Stimulated activated CD4-positive, alpha-beta T cell treated with anti-CD3 and anti-CD28 coated beads, TNF-alpha, amount 100 ng/mL, for 4 hours (primary cell): Measurements from ENCODE around the gene ISLR2.

Source experiments
- DNase-seq, 3 experiments: peaks; one replicate each; pipeline ENCODE4 v3.0.0-alpha.2; 2020; ENCODE audit warnings: low read depth in 3 of 3

ISLR2 gene

DNA sequence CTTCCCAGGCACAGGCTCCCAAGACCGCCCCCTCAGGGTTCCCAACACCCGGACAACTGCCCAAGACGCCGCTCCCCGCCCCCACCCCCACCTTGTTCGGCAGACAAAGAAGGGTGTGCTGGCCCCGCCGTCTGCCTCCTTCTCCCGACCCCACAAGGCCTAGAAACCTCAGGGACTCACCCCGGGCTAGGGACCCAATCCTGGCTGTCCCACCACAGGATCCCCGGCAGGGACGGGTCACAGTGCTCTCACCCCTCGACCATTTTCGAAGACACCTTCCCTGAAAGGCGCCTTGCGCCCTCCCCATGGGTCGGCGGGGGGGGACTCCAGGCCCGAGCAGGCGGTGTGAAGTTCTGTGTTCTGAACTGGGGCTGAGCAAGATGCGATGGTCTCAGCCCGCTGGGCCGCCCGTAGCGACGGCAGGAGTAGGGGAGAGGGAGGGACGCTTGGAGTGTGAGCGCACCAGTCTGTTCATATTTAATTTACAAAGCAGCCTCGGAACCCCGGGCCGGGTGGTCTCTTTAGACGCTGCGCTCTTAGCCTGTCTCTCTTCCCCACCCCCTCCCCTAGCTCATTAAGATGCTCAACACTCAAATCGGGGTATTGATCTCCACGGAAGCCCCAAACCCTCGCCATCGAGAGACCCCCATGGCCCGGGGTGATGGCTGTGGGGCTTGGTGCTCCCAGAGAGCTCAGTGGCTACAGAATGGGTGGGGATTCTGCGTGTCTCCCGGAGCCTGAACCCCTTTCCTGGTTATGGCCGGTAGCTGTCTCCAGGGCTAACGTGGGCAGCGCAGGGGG lies 1.4 kb upstream of the ISLR2 start:
- no peak for DNase-seq

DNA sequence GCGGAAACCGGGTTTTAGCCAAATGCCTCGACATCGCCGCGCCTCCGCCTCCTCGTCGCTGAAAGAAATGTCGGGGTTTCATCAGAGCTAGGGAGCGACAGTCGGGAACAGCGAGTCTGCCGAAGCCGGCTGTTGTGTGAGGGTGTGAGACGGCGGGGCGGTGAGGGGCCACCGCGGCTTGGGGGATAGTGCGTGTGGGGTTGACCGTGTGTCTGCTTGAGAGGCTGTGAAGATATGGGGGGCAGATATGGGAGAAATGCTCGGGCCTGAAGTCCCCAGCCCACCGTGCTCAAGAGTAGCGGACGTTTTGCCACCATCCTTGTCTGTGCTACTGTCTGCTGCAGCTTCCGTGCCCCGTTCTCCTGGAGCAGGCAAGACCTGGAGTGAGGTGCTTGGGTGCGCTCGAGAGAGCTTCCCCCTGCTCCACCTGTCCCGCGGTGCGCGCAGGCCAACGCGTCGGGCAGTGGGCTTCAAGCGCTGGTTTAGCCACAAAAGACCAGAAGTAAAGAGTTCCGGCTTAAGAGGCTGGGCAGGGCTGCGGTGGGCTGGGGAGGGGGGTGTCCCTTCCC lies 716 bp upstream of the ISLR2 start:
- DNase-seq = no peak

DNA sequence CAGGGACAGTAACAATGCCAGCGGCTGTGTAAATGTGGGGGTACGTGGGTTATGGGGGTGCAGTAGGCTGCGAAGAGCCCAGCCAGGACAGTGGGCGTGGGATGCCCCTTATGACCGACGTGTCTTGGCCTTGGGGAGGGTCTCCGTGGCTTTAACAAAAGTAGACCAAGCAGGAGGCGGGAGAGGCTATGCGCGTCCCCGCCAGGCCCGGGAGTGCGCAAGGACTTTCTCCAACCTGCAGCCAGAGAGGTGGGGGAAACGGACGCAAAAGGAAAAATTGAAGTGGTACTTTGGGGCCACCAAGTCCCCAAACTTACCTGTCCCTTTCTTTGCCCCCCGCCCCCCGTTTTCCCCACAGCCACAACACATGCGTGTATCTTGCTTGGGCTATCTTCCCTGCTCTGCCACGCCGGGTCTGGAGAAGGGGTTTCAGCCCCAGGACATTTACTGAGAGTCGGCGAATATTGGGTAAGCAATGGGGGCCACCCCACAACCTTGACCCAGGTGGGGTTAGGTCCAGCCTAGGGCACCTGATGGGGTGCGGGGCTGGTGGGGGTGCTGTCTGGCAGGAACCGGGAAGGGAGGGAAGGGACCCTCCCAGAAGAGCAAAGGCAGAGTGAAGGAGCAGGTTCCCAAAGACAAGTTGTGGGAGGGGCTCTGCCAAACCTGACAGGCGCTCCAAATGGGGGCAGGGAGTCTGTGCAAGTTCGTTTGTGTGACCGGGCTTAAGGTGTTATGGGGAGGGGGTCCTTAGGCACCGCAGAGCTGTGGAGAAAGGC lies 652 bp downstream of the ISLR2 start:
- no peak for DNase-seq

DNA sequence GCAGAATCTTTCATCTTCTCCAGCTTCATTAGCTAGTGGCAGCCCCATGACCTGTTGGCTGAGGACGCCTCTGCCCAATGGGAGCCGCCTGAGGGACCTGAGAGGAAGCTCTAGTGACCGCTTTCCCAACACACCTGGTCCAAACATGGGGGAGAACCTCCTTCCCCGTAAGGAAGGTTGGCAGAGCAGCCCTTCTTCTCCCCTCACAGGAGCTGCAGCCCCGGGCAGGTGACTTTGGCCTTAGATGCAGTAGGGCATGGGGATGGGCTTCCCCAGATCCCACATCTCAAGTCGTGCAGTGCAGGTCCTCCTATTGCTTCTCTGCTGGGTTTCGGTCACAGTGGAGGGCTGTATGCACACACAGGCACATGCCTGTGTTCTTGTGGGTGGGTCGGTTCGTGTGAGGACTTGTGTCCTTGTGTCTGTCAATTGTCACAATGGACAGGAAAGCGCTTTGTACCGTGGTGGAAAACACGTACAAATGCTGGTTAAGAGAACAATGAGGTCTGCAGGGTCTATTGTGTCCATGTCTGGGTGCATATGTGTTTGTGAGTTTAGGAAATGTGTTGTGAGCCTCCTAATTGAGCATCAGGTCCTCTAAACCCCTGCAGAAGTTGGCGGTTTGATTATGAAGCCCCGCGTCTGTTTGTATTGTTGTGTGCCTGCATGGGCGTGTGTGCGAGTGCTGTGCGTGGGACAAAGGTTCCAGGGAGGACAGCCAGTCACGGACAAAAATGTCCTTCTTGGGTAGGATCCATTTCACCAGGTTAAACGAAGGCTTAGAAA lies 1.4 kb downstream of the ISLR2 start:
- no peak for DNase-seq

DNA sequence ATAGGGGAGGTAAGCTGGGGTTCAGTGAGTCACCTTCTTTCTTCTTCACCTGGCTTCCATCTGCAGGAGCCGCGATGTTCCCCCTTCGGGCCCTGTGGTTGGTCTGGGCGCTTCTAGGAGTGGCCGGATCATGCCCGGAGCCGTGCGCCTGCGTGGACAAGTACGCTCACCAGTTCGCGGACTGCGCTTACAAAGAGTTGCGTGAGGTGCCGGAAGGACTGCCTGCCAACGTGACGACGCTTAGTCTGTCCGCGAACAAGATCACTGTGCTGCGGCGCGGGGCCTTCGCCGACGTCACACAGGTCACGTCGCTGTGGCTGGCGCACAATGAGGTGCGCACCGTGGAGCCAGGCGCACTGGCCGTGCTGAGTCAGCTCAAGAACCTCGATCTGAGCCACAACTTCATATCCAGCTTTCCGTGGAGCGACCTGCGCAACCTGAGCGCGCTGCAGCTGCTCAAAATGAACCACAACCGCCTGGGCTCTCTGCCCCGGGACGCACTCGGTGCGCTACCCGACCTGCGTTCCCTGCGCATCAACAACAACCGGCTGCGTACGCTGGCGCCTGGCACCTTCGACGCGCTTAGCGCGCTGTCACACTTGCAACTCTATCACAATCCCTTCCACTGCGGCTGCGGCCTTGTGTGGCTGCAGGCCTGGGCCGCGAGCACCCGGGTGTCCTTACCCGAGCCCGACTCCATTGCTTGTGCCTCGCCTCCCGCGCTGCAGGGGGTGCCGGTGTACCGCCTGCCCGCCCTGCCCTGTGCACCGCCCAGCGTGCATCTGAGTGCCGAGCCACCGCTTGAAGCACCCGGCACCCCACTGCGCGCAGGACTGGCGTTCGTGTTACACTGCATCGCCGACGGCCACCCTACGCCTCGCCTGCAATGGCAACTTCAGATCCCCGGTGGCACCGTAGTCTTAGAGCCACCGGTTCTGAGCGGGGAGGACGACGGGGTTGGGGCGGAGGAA lies 2.6 kb downstream of the ISLR2 start:
- DNase-seq = no peak

DNA sequence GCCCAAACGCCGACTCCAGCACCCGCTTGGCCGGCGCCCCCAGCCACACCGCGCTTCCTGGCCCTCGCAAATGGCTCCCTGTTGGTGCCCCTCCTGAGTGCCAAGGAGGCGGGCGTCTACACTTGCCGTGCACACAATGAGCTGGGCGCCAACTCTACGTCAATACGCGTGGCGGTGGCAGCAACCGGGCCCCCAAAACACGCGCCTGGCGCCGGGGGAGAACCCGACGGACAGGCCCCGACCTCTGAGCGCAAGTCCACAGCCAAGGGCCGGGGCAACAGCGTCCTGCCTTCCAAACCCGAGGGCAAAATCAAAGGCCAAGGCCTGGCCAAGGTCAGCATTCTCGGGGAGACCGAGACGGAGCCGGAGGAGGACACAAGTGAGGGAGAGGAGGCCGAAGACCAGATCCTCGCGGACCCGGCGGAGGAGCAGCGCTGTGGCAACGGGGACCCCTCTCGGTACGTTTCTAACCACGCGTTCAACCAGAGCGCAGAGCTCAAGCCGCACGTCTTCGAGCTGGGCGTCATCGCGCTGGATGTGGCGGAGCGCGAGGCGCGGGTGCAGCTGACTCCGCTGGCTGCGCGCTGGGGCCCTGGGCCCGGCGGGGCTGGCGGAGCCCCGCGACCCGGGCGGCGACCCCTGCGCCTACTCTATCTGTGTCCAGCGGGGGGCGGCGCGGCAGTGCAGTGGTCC lies 3.5 kb downstream of the ISLR2 start:
- DNase-seq = no peak

DNA sequence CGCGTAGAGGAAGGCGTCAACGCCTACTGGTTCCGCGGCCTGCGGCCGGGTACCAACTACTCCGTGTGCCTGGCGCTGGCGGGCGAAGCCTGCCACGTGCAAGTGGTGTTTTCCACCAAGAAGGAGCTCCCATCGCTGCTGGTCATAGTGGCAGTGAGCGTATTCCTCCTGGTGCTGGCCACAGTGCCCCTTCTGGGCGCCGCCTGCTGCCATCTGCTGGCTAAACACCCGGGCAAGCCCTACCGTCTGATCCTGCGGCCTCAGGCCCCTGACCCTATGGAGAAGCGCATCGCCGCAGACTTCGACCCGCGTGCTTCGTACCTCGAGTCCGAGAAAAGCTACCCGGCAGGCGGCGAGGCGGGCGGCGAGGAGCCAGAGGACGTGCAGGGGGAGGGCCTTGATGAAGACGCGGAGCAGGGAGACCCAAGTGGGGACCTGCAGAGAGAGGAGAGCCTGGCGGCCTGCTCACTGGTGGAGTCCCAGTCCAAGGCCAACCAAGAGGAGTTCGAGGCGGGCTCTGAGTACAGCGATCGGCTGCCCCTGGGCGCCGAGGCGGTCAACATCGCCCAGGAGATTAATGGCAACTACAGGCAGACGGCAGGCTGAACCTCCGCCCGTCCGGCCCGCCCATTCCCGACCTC lies 4.1 kb downstream of the ISLR2 start:
- no peak for DNase-seq

DNA sequence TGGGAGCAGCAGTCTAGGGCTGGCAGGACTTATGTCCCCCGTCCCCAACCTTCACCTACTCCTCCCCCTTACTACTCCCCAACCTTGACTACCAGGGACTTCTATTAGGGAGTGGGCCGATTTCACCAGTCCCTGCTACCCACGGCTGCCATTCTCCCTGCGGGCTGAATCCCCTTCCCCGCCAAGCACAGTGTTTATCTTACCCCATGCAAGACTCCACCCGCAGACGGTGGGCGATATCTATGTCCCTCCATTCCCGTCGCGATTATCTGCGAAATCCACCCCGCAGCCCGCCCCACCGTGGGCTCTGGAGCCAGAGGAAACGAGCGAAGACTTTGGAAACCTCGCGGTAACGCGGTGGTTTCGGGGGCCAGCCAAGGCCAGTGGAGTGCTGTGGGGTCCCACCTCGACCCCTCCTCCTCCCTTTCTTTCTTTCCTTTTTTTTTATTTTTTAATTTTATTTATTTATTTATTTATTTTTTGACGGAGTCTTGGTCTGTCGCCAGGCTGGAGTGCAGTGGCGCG lies 4.7 kb downstream of the ISLR2 start:
- DNase-seq = no peak

DNA sequence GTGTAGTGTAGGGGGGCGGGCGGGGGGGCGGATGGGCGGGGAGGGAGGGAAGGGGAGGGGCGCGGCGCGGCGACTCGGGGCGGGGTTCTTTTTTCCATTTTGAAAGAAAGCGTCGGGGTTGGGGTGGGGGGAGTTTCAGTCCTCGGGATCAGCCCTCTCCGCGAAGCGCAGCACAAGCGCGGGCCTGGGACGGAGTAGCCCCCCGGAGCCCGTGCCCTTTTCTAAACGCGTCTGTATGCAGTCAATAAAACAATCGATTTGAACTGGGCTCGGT lies 6.1 kb downstream of the ISLR2 start:
- no peak for DNase-seq

DNA sequence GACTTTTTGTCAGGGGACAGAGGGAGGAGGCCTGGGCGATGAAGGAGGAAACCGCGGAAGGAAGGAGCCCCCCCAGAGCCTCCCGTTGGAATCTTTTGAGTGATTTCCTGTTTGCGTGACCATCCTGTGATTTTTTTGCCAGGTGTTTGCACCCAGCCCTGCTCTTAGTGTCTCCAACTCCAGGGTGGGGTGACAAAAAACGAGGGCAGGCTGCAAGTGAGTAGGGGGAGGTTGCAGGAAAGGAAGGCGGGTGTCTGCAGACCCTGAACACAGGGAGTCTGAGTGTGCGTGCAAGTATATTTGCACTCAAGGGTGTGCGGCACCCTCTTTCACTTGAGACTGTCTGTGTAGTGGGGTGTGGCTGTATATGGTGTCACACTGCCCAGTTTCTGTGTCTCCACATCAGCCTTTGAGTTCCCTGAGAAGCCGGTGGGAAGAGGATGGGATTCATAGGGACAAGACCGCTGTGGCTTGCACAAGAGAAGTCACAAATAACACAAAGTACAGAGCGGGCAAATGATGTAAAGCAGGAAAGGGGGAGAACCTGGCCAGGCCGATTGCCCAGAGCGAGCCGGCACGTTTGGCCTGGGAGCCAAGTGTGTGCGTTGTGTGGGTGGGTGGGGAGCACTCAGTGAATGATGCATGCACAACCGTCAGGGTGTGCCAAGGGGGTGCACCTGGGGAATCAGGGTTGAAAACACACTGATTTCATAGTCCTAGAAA lies 6.6 kb downstream of the ISLR2 start:
- no peak for DNase-seq

DNA sequence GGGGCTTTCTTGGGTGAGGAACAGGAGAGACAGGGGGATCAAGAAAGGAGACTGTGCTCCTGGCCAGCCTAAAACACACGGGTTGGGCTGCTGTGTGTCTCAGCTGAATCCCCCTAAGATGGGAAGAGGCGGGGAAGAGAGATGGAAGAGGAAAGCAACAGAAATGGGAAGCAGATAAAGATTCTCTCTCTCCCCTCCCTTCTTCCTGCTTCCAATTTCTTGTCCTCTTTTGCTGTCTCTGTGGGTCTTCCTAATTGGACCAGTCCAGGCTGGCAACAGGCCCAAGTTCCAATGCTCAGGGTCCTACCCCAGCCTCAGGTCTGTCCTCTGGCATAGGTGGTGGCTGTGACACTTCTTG lies 7.1 kb downstream of the ISLR2 start:
- no peak for DNase-seq

DNA sequence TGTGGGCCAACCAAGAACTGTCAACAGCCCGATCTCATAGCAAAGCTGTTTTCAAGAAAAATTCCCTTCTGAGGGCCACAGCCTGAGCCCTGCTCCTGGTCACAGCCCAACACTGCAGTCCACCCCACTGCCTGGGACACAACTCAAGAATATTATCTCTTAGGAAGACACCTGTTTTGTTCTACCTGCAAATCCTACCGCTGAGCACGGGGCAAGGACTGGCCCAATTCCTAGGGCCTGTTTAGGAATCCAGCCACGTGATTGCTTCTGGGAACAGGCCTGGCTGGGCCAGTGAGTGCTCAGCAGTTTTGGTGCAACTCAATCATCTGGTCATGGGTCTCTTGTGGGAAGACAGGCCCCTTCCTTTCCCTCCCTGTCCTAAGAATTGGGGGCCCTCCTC lies 8.3 kb downstream of the ISLR2 start:
- DNase-seq = no peak

DNA sequence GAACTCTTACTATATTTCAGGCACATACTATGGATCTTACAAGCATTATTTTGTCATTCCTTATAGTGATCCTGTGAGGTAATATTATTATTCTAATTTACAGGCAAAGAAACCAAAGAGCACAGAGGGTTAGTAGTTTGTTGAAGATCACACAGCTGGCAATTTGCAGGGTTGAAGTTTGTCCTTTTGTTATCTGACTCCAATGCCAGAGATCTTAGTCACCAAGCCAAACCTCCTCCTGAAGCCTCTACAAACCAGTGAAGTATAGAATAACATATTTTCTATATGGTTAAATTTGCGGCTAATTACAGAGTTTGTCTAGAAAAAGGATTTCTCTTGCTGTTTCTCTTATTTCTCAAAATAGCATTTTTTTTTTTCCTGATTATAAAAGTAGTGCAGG lies 11.2 kb downstream of the ISLR2 start:
- no peak for DNase-seq

DNA sequence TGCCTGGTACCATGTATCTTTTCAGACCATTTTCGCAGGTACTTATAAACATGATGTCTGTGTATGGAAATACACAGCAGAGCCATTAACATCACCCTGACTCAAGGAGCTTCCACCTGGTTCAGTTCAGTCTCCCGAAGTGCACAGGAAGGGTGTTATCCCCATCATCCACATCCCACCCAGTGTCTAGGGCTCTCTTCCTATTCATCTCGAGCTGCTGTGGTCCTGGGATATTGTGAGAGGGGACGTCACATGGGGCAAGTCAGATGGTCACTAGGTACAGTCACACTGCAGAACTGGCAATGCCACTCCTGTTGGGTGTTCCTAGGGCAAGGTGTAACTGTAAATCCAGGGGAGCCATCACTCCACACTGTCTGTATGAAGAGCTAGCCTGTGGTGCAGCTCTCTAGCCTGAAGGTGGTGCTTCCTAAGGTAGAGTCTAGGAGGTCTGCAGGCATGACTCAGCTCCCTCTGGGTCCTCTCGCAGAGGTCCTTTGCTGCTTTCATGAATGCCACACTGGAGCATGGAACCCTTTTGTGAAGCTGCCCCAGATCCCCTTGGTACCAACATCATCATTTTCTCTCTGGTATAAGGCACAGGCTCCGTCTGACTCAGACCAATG lies 13.9 kb downstream of the ISLR2 start:
- DNase-seq = no peak

DNA sequence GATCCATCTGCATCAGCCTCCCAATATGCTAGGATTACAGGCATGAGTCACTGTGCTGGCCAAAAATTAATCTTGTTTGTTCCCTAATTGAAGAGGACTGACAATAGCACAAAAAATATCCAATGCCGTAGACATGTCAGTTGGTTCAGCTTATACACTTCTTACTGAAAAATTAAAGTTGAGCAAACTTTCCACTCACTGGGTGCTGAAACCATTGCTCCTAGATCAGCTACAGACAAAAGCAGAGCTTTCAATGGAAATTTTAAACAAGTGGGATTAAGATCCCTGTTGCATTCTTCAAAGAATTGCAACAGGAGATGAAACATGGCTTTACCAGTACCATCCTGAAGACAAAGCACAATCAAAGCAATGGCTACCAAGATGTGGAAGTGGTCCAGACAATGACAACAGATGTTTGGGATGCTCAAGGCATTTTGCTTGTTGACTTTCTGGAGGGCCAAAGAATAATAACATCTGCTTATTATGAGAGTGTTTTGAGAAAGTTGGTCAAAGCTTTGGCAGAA lies 16.0 kb downstream of the ISLR2 start:
- DNase-seq = no peak

DNA sequence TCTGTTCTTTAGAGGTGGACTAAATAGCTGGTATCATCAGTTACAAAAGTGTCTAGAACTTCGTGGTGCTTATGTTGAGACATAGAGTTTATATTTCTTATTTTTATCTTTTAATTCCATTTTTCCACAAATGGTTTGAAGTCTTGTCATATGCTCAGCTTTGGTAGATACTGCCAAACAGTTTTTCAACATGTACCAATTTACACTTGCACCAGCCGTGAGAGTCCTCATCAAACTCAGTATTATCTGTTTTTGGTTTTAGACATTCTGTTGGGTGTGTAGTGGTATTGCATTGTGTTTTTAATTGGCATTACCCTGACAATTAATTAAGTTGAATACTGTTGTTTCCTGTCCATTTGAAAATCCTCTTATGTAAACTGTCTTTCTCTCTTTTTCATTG lies 16.7 kb downstream of the ISLR2 start:
- no peak for DNase-seq

DNA sequence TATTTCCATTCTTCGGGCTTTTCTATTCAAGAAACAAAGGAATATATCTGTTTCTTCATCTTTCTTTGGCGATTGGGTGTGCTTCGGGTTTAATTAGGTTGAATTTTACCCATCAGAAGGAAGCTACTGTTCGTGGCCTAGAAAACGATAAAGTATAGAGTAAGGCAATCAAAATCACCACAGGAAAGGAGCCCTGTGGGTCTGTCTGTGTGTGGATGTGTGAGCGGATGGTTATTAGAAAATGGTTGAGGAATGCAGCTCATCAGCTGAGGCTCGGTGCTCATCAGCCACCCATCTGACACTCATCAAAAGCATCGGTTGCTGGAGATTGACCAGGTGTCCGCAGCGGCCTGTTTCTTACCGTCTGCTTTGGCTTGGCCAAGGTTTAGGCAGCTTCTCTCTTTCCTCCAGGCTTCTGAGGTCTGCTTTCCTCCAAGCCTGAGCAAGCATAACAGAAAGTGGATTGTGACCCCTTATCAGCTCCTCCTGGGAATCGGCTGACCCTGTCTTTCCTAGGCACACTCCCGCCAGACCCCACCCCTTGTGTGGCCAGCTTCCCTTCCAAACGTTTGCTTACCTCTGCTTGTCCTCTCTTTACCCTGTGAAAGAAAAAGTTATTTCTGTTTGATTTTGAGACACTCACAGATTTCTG lies 25.5 kb downstream of the ISLR2 start:
- DNase-seq = no peak
